Endothelial cell of umbilical vein (primary cell): ENCODE data around the gene RAB3GAP2.

ENCODE experiments used
- EZH2 ChIP-seq: IDR thresholded peaks from 2 replicates; pipeline ENCODE4 v1.6.1; 2012; ENCODE audit warnings: borderline replicate concordance, low read depth, mild to moderate bottlenecking, moderate library complexity, low read length, inconsistent platforms; ENCODE audit not compliant: severe bottlenecking
- FOS ChIP-seq: IDR thresholded peaks from 2 replicates; pipeline ENCODE4 v1.6.1; 2011; ENCODE audit warnings: mild to moderate bottlenecking, low read length, moderate library complexity, borderline replicate concordance; ENCODE audit not compliant: insufficient read depth
- GATA2 ChIP-seq: IDR thresholded peaks from 2 replicates; pipeline ENCODE4 v1.7.0; 2011; ENCODE audit warnings: low read depth, mild to moderate bottlenecking, moderate library complexity, mixed read lengths, low read length; ENCODE audit not compliant: insufficient read length, insufficient read depth
- JUN ChIP-seq: IDR thresholded peaks from 2 replicates; pipeline ENCODE4 v1.6.1; 2011; ENCODE audit warnings: borderline replicate concordance, low read depth; ENCODE audit not compliant: insufficient read length, insufficient read depth
- MYC ChIP-seq: IDR thresholded peaks from one replicate; pipeline ENCODE4 v1.6.1; 2011; ENCODE audit warnings: mild to moderate bottlenecking, low read depth, low read length
- POLR2A ChIP-seq: IDR thresholded peaks from 2 replicates; pipeline ENCODE4 v1.6.1; 2012; ENCODE audit warnings: low read depth, mild to moderate bottlenecking, control low read depth, low read length
- POLR2AphosphoS5 ChIP-seq: IDR thresholded peaks from 2 replicates; pipeline ENCODE4 v1.6.1; 2012; ENCODE audit warnings: low read depth, mild to moderate bottlenecking, control low read depth, low read length, moderate library complexity; ENCODE audit not compliant: insufficient read depth
- TF ChIP-seq, protein P1 (sequence below), 2 donors: IDR thresholded peaks; 1 replicate in 1 of 2; 2 replicates in 1 of 2; pipeline ENCODE4 v1.5.1; 2011; ENCODE audit warnings: low read length in 2 of 2, mild to moderate bottlenecking in 2 of 2, moderate library complexity in 2 of 2, control low read depth in 1 of 2, inconsistent platforms in 1 of 2, low read depth in 1 of 2; ENCODE audit not compliant: insufficient read depth in 1 of 2; ENCODE audit errors: extremely low read depth in 1 of 2
- TF ChIP-seq, protein P2 (sequence below): IDR thresholded peaks from 2 replicates; pipeline ENCODE4 v1.6.1; 2011; ENCODE audit not compliant: insufficient read depth, insufficient read length

DNA sequence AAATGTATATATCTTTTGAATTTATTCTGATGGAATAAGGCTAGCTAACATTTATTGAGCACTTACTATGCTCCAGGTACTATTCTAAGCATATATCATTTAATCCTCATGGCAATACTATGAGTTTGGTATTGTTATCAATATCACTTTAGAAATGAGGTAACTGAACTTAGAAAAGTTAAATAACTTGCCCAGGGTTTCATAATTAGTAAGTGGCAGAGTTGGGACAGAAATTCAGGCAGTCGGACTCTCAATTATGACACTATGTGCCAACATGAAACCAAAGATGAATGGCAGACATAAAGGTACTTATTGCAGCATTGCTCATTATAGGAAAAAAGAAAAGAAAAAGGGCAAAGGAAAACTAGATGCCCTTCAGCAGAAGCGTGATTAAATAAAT is 48.2 kb downstream of the RAB3GAP2 start:
- TF ChIP-seq EZH2 (no peak), POLR2A (no peak), POLR2AphosphoS5 (no peak), FOS (no peak), MYC (no peak), GATA2 (no peak), JUN (no peak)
- TF ChIP-seq, protein P1, sequence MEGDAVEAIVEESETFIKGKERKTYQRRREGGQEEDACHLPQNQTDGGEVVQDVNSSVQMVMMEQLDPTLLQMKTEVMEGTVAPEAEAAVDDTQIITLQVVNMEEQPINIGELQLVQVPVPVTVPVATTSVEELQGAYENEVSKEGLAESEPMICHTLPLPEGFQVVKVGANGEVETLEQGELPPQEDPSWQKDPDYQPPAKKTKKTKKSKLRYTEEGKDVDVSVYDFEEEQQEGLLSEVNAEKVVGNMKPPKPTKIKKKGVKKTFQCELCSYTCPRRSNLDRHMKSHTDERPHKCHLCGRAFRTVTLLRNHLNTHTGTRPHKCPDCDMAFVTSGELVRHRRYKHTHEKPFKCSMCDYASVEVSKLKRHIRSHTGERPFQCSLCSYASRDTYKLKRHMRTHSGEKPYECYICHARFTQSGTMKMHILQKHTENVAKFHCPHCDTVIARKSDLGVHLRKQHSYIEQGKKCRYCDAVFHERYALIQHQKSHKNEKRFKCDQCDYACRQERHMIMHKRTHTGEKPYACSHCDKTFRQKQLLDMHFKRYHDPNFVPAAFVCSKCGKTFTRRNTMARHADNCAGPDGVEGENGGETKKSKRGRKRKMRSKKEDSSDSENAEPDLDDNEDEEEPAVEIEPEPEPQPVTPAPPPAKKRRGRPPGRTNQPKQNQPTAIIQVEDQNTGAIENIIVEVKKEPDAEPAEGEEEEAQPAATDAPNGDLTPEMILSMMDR (IDR thresholded peaks at IDR 0.05; ENCODE audit: extremely low read depth in 1 of 2, insufficient read depth in 1 of 2, low read depth in 1 of 2, low read length in 2 of 2): no peak
- TF ChIP-seq, protein P2, sequence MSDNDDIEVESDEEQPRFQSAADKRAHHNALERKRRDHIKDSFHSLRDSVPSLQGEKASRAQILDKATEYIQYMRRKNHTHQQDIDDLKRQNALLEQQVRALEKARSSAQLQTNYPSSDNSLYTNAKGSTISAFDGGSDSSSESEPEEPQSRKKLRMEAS: no peak
